GM19372 (cell line): ENCODE data around the gene IRAK1.

Experiments used
- ATAC-seq: cut with Tn5 transposase; IDR thresholded peaks from one replicate; pipeline ENCODE4 v1.9.1; 2021; ENCODE audit warnings: mild to moderate bottlenecking, low read depth, moderate library complexity; ENCODE audit not compliant: unreplicated experiment

Gene IRAK1

DNA sequence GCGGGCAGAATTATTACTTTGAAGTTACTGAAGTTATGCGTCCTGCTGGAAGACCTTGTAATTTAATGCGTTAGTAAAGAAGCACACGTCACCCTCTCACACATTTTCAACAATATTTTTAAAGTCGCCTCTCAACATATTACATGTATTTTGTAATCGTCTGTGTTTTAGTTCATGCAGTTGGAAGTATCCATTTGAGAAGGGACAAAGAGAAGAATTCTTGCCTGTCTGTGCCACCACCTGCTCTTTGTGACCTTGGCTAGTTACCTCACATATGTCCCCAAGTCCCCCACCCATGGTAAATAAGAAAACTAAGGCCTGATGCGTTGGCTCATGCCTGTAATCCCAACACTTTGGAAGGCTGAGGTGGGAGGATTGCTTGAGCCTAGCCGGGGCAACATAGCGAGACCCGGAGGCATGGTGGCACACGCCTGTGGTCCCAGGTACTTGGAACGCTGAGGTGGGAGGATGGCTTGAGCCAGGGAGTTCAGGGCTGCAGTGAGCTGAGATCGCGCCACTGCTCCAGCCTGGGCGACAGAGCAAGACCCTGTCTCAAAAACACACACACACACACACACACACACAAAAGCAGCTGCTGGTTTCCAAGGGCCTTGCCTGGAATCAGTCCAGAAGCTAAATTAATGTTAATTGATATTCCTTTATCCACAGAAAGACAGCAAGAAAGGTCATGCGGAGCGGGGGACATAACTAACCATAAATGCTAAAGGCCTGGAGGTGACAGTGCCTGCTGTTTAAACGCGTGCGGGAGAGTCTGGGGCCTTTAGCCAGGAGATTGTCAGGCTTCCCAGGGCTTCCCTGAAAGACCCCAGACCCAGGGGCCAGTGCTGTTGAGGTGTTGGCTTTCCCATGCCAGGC lies 46.3 kb downstream of the IRAK1 start:
- no peak for ATAC-seq

DNA sequence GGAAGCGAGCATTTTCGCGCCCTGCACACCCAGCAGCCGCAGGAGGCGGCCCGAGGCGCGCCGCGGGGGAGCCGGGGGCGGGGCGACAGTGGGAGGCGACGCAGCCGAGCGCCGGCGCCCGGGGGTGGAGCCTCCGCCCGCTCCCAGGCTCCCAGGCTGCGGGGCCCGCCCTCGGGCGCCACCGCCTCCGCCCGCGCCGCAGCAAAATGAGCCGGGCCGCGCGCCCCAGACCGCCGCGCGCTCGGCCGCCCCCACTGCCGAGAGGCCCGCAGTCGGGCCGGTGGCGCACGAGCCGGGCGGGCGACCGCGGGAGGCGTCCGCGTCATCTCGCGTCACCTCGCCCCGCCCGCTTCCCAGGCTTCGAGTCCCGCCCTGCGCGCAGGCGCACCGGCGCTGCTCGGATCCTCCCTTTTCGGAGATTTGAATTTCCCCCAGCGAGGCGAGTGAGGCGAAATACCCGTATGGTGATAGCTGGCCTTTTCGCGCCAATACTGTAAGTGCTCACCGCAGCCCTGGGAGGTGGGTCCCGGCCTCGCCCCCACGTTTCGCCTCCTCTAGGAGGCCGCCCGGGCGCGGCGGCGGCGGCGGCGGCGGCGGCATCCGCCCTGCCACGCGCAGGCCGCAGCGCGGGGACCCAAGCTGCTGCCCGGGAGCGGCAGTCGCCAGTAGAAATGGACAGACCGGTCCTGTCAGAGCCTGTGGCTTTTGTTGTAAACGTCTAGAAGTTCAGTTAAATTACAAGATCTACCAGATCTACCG lies 47.2 kb downstream of the IRAK1 start, which contains the start of gene TMEM187:
TMEM187 (plus strand) TSS at position 387 of the 759 bp plus-strand sequence. CDS start 9,309 bp downstream, outside the sequence.
- peak; percentile 45 for ATAC-seq

DNA sequence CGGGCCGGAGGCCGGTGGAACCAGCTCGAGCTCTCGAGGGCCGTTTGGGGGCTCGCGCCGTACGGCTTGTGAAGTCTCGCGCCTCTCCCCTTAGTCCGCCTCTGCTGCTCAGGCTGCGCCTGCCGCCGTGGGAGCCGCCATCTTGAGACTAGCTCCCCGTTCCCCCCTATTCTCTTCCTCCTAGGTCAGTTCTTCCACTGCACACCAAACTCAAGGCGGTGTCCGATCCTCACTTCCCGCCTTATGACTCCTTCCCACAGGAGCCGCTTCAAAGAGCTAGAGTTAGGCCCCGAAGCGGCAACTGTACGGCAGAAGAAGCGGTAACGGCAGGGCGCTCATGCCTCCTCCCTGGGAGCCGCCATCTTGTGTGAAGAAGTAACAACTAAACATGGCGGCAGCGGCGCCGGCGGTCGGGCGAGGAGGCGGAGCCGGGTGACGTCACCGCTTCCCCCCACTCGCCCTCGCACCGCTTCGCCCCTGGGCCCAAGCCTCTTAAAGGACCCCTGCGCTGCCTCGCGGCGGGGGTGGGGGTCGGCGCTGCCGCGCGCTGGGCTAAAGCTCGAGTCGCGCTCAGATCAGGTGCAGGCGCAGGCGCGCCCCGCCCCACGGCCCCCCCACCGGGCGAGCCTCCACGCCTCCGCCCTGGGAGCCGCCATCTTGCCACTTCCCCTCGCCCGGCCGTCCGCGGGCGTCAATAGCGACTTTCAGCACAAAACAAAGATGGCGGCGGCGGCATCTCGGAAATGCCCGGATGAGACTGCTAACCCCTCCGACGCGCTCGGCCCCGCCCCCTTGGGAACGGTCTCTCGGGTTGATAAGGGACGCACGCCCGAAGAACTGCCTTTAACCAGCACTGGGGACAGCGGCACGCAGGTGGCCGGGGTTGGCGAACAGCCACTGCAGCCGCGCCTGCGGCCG lies 48.0 kb downstream of the IRAK1 start, which contains the start of gene HCFC1:
HCFC1 (minus strand) TSS at position 369 of the 918 bp plus-strand sequence. CDS start 978 bp downstream, outside the sequence.
- ATAC-seq: peak; percentile 35

DNA sequence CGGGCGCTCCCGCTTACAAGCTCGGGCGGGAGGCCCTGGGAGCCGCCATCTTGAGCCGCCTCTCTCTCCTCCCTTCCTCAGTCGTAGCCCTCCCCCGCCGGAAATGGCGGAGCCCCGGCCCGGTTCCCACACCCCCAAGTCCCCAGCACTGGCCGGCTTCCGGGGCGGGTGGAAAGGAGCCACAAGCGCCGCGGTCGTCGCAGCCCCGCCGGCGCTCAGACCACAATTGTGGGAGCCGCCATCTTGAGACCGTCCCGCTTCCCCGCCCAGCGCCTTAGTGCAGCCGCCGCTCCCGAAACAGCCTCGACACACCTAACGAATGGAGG lies 48.6 kb downstream of the IRAK1 start:
- peak; percentile 30 for ATAC-seq

DNA sequence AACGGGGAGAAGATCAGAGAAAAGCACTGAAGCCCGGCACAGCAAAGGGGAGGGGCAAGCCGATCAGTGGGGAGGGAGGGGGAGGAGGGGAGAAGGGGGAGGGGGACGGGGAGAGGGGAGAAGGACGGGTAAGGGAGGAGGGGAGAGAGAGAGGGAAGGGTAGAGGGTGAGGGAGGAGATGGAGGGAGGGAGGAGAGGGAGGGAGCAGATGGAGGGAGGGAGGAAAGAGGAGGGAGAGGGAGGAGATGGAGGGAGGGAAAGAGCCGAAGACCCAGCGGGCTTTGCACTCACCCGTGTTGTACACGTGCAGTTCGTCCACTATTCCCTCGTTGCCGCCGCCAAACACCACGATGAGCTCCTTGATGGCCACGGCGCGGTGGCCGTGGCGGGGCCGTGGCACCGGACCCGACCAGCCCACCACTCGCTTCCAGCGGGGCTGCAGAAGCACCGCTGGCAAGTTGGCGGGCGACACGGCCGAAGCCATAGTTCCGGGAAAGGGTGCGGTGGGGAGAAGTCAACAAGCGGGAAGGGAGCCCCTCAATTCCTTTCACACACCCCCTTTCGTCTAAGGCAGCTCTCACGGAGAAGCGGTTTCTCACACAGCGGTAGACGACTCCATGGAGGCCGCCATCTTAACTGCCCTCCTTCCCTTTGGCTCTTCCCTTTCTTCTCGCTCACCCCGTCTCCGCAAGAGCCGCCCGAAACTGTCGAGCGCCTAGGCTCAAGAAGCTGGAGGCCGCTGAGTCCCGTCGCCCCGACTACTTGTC lies 49.2 kb downstream of the IRAK1 start:
- no peak for ATAC-seq

DNA sequence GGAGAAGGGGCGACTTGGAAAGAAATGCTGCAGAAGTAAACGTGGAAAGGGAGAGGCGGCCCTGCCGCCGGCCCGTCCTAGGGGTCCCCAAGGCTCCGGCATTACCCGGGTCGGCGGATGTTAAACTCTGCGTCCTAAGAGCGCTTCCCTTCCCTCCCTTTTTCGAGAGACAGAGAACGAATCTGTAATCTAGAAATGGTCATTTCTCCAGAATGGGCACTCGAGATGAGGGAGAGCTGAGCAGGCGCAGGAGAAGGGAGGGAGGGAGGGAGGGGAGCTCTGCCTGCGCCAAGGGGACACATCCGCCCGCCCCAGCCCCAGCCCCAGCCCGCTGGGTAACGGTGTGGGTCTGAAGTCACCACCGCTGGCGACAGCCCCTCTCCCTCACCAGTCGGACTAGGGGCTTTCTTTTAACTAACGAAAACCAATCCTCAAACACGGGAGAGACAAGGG lies 49.8 kb downstream of the IRAK1 start:
- ATAC-seq: no peak

DNA sequence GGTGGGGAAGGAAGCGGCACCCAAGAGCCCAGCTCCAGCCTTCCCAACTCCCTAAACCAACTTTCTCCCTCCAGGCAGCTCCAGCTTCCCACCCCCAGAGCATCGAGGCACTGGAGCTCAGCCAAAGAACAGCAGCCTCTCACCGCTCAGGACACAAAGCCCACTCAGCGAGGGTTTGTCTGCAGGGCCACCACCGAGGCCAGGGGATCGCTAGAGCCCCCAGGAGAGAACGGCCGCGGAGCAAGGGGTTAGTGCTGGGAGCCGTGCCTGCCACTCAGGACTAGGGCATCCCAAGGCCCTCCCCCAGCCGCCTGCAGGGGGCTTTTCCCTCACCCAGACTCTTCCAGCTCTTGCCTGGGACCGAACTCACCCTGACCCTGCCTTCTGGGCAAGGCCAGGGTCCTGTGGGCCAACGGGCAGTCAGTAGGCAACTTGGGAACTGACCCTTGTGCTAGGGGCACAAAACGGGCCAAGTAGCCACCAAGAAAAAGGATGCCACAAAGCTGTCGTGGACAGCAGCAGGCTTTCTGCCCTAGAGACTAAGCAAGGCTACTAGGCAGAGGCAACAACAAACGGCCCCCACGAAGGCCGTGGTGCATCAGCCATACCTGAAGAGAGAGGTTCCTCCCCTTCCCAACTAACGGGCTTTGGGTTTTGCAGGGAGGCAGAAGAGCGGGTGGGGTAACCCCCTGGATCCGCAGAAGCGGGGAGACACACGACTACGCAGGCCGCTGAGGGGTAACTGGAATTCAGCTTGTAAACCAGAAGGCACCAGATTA lies 50.4 kb downstream of the IRAK1 start:
- ATAC-seq: no peak

DNA sequence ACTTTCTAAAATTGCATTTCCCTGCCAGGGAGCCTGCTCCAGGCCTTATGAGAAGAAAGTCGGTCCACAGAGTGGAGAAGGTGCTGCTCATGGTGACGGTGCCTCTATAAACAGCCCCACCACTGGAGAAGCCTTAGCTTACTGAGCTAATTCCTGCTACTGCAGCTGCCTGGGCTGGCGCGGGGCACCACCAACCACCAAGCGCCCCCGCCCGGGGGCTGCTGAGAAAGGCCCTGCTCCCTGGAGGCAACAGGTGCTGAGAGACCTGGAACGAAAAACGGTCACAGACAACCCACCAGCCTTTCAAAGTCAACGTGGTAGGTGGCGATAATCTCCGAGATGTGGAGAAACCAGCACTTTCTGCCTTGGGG lies 51.0 kb downstream of the IRAK1 start:
- no peak for ATAC-seq

DNA sequence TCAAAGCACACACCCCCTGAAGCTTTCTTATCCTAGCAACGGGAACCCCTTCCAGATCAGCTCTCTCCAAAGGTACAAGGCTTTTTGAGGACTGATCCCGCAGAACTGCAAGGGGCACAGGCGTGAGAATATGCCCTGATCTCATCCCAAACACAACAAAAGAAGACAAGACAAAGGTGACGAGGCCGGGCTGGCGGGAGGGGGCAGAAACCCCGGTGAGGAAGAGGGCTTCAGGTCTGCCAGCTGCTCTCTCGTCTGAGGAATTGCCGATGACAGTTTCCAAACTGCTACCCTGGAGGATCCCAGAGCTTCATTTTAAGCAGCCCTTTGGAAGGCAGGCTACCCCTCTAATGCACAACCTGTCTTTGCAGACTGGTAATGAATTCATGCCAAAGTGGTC lies 51.4 kb downstream of the IRAK1 start:
- no peak for ATAC-seq

DNA sequence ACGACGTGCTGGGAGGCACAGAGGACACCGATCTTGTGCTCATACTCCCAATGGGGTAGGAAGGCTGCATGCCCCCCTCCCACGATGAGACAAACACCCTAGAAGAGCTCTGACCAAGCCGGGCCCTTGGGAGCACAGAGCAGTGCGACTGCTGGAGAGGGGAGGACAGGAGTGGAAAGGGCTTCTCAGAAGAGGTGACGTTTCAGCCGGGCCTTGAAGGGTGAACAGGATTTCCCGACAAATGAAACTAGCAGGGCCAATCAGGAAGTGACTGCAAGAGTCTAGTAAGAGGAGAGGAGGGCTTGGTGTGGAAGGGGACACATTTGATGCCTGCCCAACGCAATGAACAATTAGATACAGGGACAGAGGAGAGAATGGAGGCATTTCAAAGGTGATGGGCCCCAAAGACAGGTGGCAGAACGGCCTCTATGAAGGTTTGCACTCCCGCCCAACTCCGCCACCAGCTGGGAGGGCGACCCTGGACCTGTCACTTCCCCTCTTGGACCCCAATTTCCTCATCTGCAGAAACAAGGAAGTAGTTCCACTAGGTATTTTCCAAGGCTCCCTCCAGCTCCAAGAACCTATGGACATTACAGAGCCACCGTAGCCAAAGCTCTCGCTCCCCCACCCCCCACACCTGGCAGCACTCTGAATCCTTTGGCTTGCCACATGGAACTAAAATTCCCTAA lies 52.0 kb downstream of the IRAK1 start:
- ATAC-seq: no peak

DNA sequence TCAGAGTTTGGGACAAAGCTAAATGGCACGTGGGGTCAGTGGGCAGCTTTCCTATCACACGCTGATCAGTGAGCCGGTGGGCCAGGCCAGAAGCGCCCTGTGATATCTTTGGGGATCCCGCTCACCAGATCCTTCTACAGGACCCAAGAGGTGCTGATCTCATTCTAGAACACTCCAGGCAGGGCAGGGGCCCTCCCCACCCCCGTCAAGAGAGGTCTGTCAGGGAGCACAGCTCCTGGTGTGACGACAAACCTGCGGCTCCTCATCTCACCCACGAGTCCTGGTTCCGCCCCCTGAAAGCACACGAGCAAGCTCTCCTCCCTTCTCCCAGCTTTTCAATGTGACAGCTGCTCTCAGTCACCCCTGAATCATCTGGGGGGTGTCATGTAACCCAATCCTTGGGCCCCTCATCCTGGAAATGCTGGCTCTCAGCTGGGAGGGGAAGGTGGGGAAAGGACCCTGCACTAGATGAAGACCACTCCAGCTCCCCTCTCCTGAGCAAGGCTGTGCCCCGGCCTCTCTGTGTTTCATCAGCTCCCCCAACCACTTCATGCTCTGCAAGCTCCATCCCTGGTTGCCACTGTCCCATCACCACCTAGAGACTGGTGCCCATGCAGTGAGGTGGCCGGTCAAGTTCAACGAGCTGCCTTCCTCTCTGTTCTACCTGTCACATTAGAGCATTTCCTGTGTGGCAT lies 52.7 kb downstream of the IRAK1 start:
- ATAC-seq: no peak

DNA sequence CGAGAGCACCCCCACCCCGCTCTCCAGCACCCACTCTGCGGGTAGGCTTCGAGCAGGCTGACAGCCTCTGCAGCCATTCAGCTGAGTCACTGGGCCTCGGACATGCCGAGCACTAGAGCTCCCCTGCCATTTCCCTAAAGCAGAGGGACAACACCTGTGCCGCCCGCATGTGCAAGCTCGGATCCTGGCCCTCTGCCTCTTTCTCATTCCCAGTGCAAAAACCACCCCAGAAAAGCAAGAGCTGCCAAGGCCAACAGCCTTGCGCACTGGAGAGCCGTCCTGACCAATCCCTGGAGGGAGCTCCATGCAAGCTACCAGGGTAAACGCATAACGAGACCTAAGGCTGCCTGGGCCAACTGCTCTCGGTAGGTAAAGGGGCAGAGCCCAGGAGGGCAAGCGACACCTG lies 53.4 kb downstream of the IRAK1 start:
- no peak for ATAC-seq

DNA sequence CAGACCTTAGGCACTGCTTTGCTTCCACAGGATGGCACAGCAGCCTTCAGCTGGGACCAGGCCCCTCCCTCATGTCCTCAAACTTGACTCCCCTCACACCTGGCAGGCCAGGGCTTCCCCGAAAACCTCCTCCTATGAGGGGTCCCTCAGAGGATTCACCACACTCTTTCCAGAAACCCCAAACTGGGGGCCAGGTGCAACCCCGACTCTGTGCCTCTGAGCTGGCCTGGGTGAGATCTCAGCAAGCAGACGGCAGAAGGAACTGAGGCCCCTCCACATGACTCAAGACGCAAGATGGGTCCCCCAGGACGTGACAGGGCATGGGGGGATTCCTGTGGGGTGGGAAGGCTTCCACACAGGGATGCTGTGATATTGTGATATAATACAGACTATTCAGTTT lies 54.3 kb downstream of the IRAK1 start:
- ATAC-seq: no peak

DNA sequence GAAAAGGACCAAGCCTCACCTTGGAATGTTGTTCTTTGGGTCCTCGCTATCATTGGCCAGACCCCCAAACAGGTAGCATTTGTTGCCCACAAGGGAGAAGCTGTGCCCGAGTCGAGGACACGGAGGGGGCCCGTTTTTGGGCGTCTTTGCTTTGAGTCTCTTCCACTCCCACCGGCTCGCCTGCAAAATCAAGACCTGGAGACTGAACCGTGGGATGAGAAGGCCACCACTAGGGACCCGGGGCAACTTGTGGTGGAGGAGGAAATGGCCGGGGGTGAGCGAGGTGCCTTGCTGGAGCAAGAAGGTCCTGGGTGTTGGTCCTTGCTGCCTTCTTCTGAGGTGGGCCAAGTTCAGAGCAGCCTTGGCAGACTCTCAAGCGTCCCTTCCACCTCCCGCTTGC lies 55.6 kb downstream of the IRAK1 start:
- ATAC-seq: no peak

DNA sequence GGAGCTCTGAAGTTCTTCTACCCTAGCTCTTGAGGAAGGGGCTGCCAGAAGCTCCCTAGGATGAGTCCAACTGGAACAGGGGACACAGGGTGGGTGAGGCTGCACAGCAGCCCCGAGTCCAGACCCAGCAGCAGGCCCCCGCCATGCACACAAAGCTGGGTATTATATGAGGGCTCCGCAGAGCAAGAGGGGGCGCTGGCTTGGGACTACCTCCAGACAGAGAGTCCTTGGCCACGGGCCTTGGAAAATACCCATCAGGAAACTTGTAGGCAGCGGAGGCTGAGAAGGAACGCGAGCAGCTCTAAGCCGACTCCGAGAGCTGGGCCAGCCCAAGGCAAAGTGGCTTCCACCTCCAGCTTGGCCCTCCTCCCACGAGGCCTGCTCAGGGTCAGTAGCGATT lies 56.2 kb downstream of the IRAK1 start:
- ATAC-seq: no peak

DNA sequence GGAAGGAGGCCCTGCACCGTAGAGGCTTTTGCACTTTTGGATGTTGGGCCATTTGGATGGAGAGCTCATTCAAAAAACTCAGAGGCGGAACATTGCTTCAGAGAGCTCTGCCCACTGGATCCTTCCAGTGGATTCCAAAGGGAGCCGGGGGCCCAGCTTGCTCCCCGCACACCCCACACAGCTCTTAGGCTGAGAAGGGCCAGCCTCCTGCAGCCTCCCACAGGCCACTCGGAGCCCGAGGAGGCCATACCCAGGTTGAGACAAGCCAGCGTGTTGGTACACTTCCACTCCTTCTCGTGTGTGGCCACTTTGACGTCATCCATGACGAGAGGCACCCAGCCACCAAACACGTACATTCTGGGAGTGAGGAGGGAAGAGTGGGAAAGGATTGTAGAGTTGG lies 58.4 kb downstream of the IRAK1 start:
- ATAC-seq: no peak

DNA sequence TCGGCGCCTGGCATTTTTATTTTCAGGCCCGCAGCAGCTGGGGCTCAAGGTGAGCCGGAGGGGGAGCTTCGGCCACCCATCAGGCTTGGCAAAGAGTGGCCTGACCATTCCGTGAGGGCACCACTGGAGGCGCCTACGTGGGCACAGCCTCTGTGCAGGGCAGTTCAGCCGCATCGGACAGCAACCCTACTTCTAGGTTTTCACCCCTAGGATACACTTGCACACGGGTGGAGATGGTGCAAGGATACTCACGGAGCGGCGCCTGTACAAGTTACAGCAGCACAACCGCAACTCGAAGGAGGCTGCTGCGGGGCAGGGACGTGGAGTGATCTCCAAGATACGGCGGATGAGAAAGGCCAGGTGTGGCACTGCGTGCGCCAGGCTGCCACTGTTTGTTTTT lies 58.9 kb downstream of the IRAK1 start:
- ATAC-seq: no peak
